Keratinocyte (primary cell): Measurements from ENCODE around the gene RELA.

Source experiments
- CTCF ChIP-seq, 3 experiments: IDR thresholded peaks in 1 of 3; conservative IDR thresholded peaks in 1 of 3; optimal IDR thresholded peaks in 1 of 3; 2 replicates in 2 of 3; 3 replicates in 1 of 3; pipeline versions ENCODE3 to v1.5.1; 2011; ENCODE audit warnings: low read length in 3 of 3, mild to moderate bottlenecking in 3 of 3, moderate library complexity in 2 of 3, control low read depth in 1 of 3, inconsistent platforms in 1 of 3; ENCODE audit not compliant: insufficient read depth in 2 of 3; ENCODE audit errors: extremely low read depth in 1 of 3
- EZH2 ChIP-seq: IDR thresholded peaks from one replicate; pipeline ENCODE4 v1.6.1; 2012; ENCODE audit warnings: inconsistent platforms, mild to moderate bottlenecking, low read length, moderate library complexity

- TF ChIP-seq CTCF (optimal IDR thresholded peaks at IDR 0.05 in 1 of 3, IDR thresholded peaks at IDR 0.05 in 1 of 3, conservative IDR thresholded peaks at IDR 0.05 in 1 of 3; ENCODE audit: extremely low read depth in 1 of 3, insufficient read depth in 2 of 3, low read length in 3 of 3) (no peak), EZH2 (no peak)
Measured at GRCh38 chr11:65658174-65659021, 4.3 kb downstream of the RELA start.
